SK-N-SH treated with all-trans-retinoic acid at 6 μM for 48 hours (cell line): ENCODE measurements around the gene STK32A.

ENCODE experiments used
- ATAC-seq: fragments of 200-7000 bp; cut with Tn5 transposase; 3 replicates; pipeline ENCODE4 v1.9.1; 2020; ENCODE audit warnings: mild to moderate bottlenecking, moderate library complexity
- ARNTL ChIP-seq: fragments of 450-650 bp; formaldehyde crosslinking; IDR thresholded peaks from 2 replicates; pipeline ENCODE4 v1.5.0; 2020; ENCODE audit warnings: low read depth, mild to moderate bottlenecking, moderate library complexity, borderline replicate concordance
- BACH2 ChIP-seq: fragments of 250-450 bp; sonication (Bioruptor Pico); IDR thresholded peaks from 2 replicates; pipeline ENCODE4 v1.9.0; 2021; ENCODE audit warnings: mild to moderate bottlenecking, borderline replicate concordance
- CSDC2 ChIP-seq: fragments of 250-450 bp; sonication (Bioruptor Pico); IDR thresholded peaks from 2 replicates; pipeline ENCODE4 v1.5.0; 2020; ENCODE audit warnings: mild to moderate bottlenecking, moderate library complexity
- CSRNP3 ChIP-seq: fragments of 250-450 bp; sonication (Bioruptor Pico); IDR thresholded peaks from 2 replicates; pipeline ENCODE4 v1.5.1; 2021; ENCODE audit warnings: mild to moderate bottlenecking, moderate library complexity
- ESRRG ChIP-seq: fragments of 250-450 bp; sonication (Bioruptor Pico); IDR thresholded peaks from 2 replicates; pipeline ENCODE4 v1.6.1; 2021; ENCODE audit warnings: mild to moderate bottlenecking
- GLIS3 ChIP-seq: fragments of 250-450 bp; sonication (Bioruptor Pico); IDR thresholded peaks from 2 replicates; pipeline ENCODE4 v1.5.0; 2020; ENCODE audit warnings: mild to moderate bottlenecking, moderate library complexity
- ISL1 ChIP-seq: fragments of 250-450 bp; sonication (Bioruptor Pico); IDR thresholded peaks from 2 replicates; pipeline ENCODE4 v2.1.2; 2022; ENCODE audit warnings: mild to moderate bottlenecking, moderate library complexity
- OSR1 ChIP-seq: fragments of 250-450 bp; sonication (Bioruptor Pico); IDR thresholded peaks from 2 replicates; pipeline ENCODE4 v1.8.0; 2022; ENCODE audit warnings: moderate library complexity, mild to moderate bottlenecking, inconsistent platforms
- PATZ1 ChIP-seq: fragments of 250-450 bp; sonication (Bioruptor Pico); IDR thresholded peaks from 2 replicates; pipeline ENCODE4 v1.8.0; 2020; ENCODE audit warnings: mild to moderate bottlenecking, moderate library complexity, borderline replicate concordance
- RARB ChIP-seq: fragments of 250-450 bp; sonication (Bioruptor Pico); IDR thresholded peaks from 2 replicates; pipeline ENCODE4 v1.8.0; 2021; ENCODE audit warnings: mild to moderate bottlenecking, moderate library complexity
- SNAI2 ChIP-seq: fragments of 250-450 bp; sonication (Bioruptor Pico); IDR thresholded peaks from 2 replicates; pipeline ENCODE4 v1.5.0; 2020; ENCODE audit warnings: mild to moderate bottlenecking, moderate library complexity
- TCF4 ChIP-seq: fragments of 250-450 bp; sonication (Bioruptor Pico); IDR thresholded peaks from 2 replicates; pipeline ENCODE4 v1.8.0; 2021; ENCODE audit warnings: mild to moderate bottlenecking, moderate library complexity, borderline replicate concordance
- TOX ChIP-seq: fragments of 250-450 bp; sonication (Bioruptor Pico); IDR thresholded peaks from 2 replicates; pipeline ENCODE4 v1.8.0; 2021; ENCODE audit warnings: mild to moderate bottlenecking, moderate library complexity, borderline replicate concordance
- TSHZ2 ChIP-seq: fragments of 250-450 bp; sonication (Bioruptor Pico); IDR thresholded peaks from 2 replicates; pipeline ENCODE4 v1.5.0; 2020; ENCODE audit warnings: mild to moderate bottlenecking, moderate library complexity
- ZC3H10 ChIP-seq: fragments of 250-450 bp; sonication (Bioruptor Pico); IDR thresholded peaks from 2 replicates; pipeline ENCODE4 v1.5.1; 2021; ENCODE audit warnings: mild to moderate bottlenecking, moderate library complexity
- ZFP3 ChIP-seq: fragments of 250-450 bp; sonication (Bioruptor Pico); IDR thresholded peaks from 2 replicates; pipeline ENCODE4 v1.5.0; 2020; ENCODE audit warnings: mild to moderate bottlenecking, moderate library complexity
- ZFP30 ChIP-seq: fragments of 450-650 bp; formaldehyde crosslinking; IDR thresholded peaks from 2 replicates; pipeline ENCODE4 v1.5.0; 2022; ENCODE audit warnings: mild to moderate bottlenecking, moderate library complexity
- ZNF8 ChIP-seq: fragments of 450-650 bp; formaldehyde crosslinking; IDR thresholded peaks from 2 replicates; pipeline ENCODE4 v1.5.0; 2020; ENCODE audit warnings: mild to moderate bottlenecking, moderate library complexity
- TF ChIP-seq, protein P1 (sequence below): fragments of 250-450 bp; sonication (Bioruptor Pico); IDR thresholded peaks from 2 replicates; pipeline ENCODE4 v1.8.0; 2021; ENCODE audit warnings: low read depth, mild to moderate bottlenecking, moderate library complexity, borderline replicate concordance
- TF ChIP-seq, protein P2 (sequence below): fragments of 250-450 bp; sonication (Bioruptor Pico); IDR thresholded peaks from 2 replicates; pipeline ENCODE4 v1.5.1; 2020; ENCODE audit warnings: low read depth, mild to moderate bottlenecking, moderate library complexity

STK32A gene

GRCh38 chr5:147397616-147398015, 162.8 kb downstream of the STK32A start:
- no peak for ATAC-seq
- TF ChIP-seq ISL1 (CRISPR knock-in tag) (no peak), ARNTL (CRISPR knock-in tag) (no peak), TCF4 (no peak), ESRRG (CRISPR knock-in tag) (no peak), CSRNP3 (CRISPR knock-in tag) (no peak), ZFP30 (CRISPR knock-in tag) (no peak), RARB (CRISPR knock-in tag) (no peak), SNAI2 (CRISPR knock-in tag) (no peak), TSHZ2 (no peak), ZFP3 (no peak), OSR1 (CRISPR knock-in tag) (no peak), BACH2 (CRISPR knock-in tag) (no peak), TOX (no peak), GLIS3 (CRISPR knock-in tag) (no peak), PATZ1 (CRISPR knock-in tag) (no peak), ZNF8 (CRISPR knock-in tag) (no peak), ZC3H10 (CRISPR knock-in tag) (no peak), CSDC2 (CRISPR knock-in tag) (no peak)
- TF ChIP-seq, protein P1, sequence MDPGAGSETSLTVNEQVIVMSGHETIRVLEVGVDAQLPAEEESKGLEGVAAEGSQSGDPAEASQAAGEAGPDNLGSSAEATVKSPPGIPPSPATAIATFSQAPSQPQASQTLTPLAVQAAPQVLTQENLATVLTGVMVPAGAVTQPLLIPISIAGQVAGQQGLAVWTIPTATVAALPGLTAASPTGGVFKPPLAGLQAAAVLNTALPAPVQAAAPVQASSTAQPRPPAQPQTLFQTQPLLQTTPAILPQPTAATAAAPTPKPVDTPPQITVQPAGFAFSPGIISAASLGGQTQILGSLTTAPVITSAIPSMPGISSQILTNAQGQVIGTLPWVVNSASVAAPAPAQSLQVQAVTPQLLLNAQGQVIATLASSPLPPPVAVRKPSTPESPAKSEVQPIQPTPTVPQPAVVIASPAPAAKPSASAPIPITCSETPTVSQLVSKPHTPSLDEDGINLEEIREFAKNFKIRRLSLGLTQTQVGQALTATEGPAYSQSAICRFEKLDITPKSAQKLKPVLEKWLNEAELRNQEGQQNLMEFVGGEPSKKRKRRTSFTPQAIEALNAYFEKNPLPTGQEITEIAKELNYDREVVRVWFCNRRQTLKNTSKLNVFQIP (CRISPR knock-in tag) = no peak
- TF ChIP-seq, protein P2, sequence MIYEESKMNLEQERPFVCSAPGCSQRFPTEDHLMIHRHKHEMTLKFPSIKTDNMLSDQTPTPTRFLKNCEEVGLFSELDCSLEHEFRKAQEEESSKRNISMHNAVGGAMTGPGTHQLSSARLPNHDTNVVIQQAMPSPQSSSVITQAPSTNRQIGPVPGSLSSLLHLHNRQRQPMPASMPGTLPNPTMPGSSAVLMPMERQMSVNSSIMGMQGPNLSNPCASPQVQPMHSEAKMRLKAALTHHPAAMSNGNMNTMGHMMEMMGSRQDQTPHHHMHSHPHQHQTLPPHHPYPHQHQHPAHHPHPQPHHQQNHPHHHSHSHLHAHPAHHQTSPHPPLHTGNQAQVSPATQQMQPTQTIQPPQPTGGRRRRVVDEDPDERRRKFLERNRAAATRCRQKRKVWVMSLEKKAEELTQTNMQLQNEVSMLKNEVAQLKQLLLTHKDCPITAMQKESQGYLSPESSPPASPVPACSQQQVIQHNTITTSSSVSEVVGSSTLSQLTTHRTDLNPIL (CRISPR knock-in tag) = no peak
- TF ChIP-seq, all 23 proteins: peak for 0

GRCh38 chr5:147398860-147399259, 164.0 kb downstream of the STK32A start:
- peak; percentile 81; the same call in 1 of the 2 replicates for TF ChIP-seq TCF4
- no peak for TF ChIP-seq ARNTL (CRISPR knock-in tag)

DNA sequence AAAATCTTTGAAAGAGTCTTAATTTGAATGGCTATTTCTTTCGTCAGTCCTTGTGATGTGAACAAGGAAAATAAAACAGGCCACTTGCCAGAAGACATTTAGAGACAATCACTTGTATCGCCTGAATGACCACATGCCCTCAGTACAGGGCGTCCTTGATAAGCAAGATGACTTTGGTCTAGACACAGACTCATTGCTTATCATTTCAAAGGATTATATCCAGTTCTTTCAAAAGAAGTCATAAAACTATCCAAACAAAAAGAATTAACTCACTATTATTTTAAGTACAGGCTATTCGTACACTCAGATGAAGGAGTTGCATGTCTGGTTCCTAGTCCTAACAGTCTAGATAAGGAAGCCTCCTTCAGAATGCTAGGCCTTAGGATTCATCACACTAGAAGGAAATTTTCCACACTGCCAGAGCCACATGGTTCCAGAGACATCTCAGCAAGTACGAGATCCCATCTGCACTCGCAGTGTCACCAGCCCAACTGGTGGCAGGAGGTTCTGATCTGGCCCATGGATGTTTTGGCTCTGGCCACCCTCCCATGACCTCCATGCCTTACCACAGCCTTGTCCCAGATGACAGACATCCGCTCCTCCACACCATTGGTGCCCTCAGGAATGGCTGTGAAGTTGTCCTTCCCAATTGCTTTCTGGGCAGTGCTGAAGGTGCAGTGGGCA, 165.4 kb downstream of the STK32A start:
- no peak for TF ChIP-seq PATZ1 (CRISPR knock-in tag)
- ATAC-seq = no peak

More at GRCh38 chr5:147398860-147399259, 164.0 kb downstream of the STK32A start:
- peak; percentile 25; the same call in 1 of the 3 replicates for ATAC-seq
